ENCODE results near the gene OPCML.

- TF ChIP-seq CTCF (IDR thresholded peaks at IDR 0.05), result no peak
- TF ChIP-seq POLR2AphosphoS5 (IDR thresholded peaks at IDR 0.05), result no peak
- TF ChIP-seq POLR2A (IDR thresholded peaks at IDR 0.05), result no peak
Observed at GRCh38 chr11:133515107-133515506, 17.2 kb downstream of the OPCML start.

All from suprapubic skin (tissue), 4 donors.